GM18505 (cell line): Measurements from ENCODE around the gene ABCG2.
"Not testable (repeated sequence)": the region's sequence is repeated elsewhere in the genome, so short reads cannot be mapped to it uniquely, and the experiment has no call there.

Source experiments
- ATAC-seq: cut with Tn5 transposase; IDR thresholded peaks from one replicate; pipeline ENCODE4 v1.9.1; 2021; ENCODE audit not compliant: unreplicated experiment
- POLR2A ChIP-seq: IDR thresholded peaks from 4 replicates; pipeline ENCODE4 v1.6.1; 2011; ENCODE audit warnings: borderline replicate concordance; ENCODE audit not compliant: insufficient read depth, insufficient read length; ENCODE audit errors: extremely low read depth

Gene ABCG2

GRCh38 chr4:88119943-88120342, 38.5 kb downstream of the ABCG2 start:
- no peak for ATAC-seq
- no peak for TF ChIP-seq POLR2A

GRCh38 chr4:88115587-88115986, 42.9 kb downstream of the ABCG2 start:
- no peak for TF ChIP-seq POLR2A

GRCh38 chr4:88112856-88113255, 45.6 kb downstream of the ABCG2 start:
- no peak for ATAC-seq
- no peak for TF ChIP-seq POLR2A

More at GRCh38 chr4:88115587-88115986, 42.9 kb downstream of the ABCG2 start:
- no peak for ATAC-seq

GRCh38 chr4:88110826-88111225, 47.6 kb downstream of the ABCG2 start:
- ATAC-seq: no peak

GRCh38 chr4:88109123-88109881, 49.1 kb downstream of the ABCG2 start:
- TF ChIP-seq POLR2A: no peak
- no peak for ATAC-seq

More at GRCh38 chr4:88110826-88111225, 47.6 kb downstream of the ABCG2 start:
- no peak for TF ChIP-seq POLR2A

- no peak for ATAC-seq
- TF ChIP-seq POLR2A: no peak
These were observed 49.7 kb downstream of the ABCG2 start for GRCh38 chr4:88108747-88109122.

- not testable (repeated sequence) for ATAC-seq
These were observed 50.4 kb downstream of the ABCG2 start for GRCh38 chr4:88108108-88108465.

GRCh38 chr4:88107406-88108107, 50.9 kb downstream of the ABCG2 start:
- no peak for TF ChIP-seq POLR2A
- ATAC-seq: no peak

- TF ChIP-seq POLR2A: no peak
- no peak for ATAC-seq
These were observed 52.2 kb downstream of the ABCG2 start for GRCh38 chr4:88106205-88106604.

- ATAC-seq: no peak
- no peak for TF ChIP-seq POLR2A
These were observed 53.4 kb downstream of the ABCG2 start for GRCh38 chr4:88104902-88105610.

- no peak for ATAC-seq
- no peak for TF ChIP-seq POLR2A
These were observed 56.4 kb downstream of the ABCG2 start for GRCh38 chr4:88102026-88102425.

- TF ChIP-seq POLR2A: no peak
- ATAC-seq: no peak
These were observed 57.3 kb downstream of the ABCG2 start for GRCh38 chr4:88101165-88101564.

GRCh38 chr4:88098993-88099752, 59.3 kb downstream of the ABCG2 start:
- ATAC-seq: no peak
- no peak for TF ChIP-seq POLR2A
